ENCODE results near the gene ACOX2. TPM values are rescaled to one million over a fixed set of nuclear protein-coding genes. Genes with fewer than 3 reads are reported as not detected.
A peak's percentile ranks its signal among the peaks of the same experiment; 100 is the strongest.

The ACOX2 gene
- total and polyA plus RNA-seq, 2 of the 13 experiments (the other 11 are each of a cell fraction or from before 2014, with no cell fraction given): 42.6 to 98.5 TPM

DNA sequence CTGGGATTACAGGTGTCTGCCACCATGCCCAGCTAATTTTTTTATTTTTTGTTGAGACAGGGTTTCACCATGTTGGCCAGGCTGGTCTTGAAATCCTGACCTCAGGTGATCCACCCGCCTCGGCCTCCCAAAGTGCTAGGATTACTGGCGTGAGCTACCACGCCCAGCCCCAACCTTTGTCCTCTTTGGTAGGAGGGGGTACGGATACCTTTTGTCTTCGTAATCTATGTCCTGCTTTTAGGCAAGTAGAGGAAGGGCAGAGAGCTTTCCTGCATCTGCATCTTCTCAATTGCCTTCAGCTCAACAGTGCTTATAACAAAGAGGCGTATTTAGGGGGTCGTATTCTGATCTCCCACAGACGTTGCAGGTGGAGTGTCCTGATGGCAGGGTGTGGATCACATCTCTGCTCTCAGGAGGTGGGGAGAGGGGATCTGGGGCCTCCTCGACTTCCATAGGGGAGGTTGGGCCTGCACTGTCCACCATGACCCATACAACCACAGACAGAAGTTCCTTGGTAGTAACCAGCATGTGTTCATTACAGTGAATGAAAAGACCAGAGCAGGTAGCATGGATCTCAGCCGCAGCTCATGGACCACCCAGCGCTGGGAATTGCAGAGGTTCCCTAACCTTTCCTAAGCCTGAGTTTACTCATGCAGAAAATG is 66.5 kb downstream of the ACOX2 start (continued):
- no peak for TF ChIP-seq RBFOX2 (IDR thresholded peaks at IDR 0.05; ENCODE audit: low read depth, low read length)
- TF ChIP-seq, protein P1, sequence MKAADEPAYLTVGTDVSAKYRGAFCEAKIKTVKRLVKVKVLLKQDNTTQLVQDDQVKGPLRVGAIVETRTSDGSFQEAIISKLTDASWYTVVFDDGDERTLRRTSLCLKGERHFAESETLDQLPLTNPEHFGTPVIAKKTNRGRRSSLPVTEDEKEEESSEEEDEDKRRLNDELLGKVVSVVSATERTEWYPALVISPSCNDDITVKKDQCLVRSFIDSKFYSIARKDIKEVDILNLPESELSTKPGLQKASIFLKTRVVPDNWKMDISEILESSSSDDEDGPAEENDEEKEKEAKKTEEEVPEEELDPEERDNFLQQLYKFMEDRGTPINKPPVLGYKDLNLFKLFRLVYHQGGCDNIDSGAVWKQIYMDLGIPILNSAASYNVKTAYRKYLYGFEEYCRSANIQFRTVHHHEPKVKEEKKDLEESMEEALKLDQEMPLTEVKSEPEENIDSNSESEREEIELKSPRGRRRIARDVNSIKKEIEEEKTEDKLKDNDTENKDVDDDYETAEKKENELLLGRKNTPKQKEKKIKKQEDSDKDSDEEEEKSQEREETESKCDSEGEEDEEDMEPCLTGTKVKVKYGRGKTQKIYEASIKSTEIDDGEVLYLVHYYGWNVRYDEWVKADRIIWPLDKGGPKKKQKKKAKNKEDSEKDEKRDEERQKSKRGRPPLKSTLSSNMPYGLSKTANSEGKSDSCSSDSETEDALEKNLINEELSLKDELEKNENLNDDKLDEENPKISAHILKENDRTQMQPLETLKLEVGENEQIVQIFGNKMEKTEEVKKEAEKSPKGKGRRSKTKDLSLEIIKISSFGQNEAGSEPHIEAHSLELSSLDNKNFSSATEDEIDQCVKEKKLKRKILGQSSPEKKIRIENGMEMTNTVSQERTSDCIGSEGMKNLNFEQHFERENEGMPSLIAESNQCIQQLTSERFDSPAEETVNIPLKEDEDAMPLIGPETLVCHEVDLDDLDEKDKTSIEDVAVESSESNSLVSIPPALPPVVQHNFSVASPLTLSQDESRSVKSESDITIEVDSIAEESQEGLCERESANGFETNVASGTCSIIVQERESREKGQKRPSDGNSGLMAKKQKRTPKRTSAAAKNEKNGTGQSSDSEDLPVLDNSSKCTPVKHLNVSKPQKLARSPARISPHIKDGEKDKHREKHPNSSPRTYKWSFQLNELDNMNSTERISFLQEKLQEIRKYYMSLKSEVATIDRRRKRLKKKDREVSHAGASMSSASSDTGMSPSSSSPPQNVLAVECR (CRISPR knock-in tag; IDR thresholded peaks at IDR 0.05; ENCODE audit: borderline replicate concordance): peak; percentile 16; the same call in 1 of the 2 replicates
- no peak for TF ChIP-seq ZNF879 (CRISPR knock-in tag; IDR thresholded peaks at IDR 0.05)
- 0 out of 2 replicates have a peak, but pooled peaks have one; percentile 10 for TF ChIP-seq RARA (CRISPR knock-in tag; IDR thresholded peaks at IDR 0.05)
- TF ChIP-seq, protein P2, sequence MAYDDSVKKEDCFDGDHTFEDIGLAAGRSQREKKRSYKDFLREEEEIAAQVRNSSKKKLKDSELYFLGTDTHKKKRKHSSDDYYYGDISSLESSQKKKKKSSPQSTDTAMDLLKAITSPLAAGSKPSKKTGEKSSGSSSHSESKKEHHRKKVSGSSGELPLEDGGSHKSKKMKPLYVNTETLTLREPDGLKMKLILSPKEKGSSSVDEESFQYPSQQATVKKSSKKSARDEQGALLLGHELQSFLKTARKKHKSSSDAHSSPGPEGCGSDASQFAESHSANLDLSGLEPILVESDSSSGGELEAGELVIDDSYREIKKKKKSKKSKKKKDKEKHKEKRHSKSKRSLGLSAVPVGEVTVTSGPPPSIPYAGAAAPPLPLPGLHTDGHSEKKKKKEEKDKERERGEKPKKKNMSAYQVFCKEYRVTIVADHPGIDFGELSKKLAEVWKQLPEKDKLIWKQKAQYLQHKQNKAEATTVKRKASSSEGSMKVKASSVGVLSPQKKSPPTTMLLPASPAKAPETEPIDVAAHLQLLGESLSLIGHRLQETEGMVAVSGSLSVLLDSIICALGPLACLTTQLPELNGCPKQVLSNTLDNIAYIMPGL (CRISPR knock-in tag; IDR thresholded peaks at IDR 0.05; ENCODE audit: borderline replicate concordance in 1 of 2, low read depth in 1 of 2): 0 out of 4 replicates have a peak, but pooled peaks of 1 of the 2 experiments have one; percentile 1
- TF ChIP-seq, protein P3, sequence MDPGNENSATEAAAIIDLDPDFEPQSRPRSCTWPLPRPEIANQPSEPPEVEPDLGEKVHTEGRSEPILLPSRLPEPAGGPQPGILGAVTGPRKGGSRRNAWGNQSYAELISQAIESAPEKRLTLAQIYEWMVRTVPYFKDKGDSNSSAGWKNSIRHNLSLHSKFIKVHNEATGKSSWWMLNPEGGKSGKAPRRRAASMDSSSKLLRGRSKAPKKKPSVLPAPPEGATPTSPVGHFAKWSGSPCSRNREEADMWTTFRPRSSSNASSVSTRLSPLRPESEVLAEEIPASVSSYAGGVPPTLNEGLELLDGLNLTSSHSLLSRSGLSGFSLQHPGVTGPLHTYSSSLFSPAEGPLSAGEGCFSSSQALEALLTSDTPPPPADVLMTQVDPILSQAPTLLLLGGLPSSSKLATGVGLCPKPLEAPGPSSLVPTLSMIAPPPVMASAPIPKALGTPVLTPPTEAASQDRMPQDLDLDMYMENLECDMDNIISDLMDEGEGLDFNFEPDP (CRISPR knock-in tag; conservative IDR thresholded peaks at IDR 0.05): 0 out of 2 replicates have a peak, but pooled peaks have one; percentile 32
- TF ChIP-seq SP5 (CRISPR knock-in tag; IDR thresholded peaks at IDR 0.05; ENCODE audit: borderline replicate concordance, low read depth): peak; percentile 73
- TF ChIP-seq AKAP8 (CRISPR knock-in tag; IDR thresholded peaks at IDR 0.05): 0 out of 2 replicates have a peak, but pooled peaks have one; percentile 4
- peak; percentile 26; the same call in 1 of the 2 replicates for TF ChIP-seq ZNF460 (CRISPR knock-in tag; IDR thresholded peaks at IDR 0.05; ENCODE audit: borderline replicate concordance)
- 0 out of 2 replicates have a peak, but pooled peaks have one; percentile 20 for TF ChIP-seq FOSL2 (CRISPR knock-in tag; IDR thresholded peaks at IDR 0.05)
- no peak for TF ChIP-seq ZSCAN22 (CRISPR knock-in tag; IDR thresholded peaks at IDR 0.05)
- TF ChIP-seq TAF1 (CRISPR knock-in tag; IDR thresholded peaks at IDR 0.05): peak; percentile 13; the same call in 1 of the 2 replicates
- 0 out of 2 replicates have a peak, but pooled peaks have one; percentile 18 for TF ChIP-seq FLYWCH1 (CRISPR knock-in tag; IDR thresholded peaks at IDR 0.05)
- no peak for TF ChIP-seq MIER2 (CRISPR knock-in tag; IDR thresholded peaks at IDR 0.05)
- TF ChIP-seq SP2 (CRISPR knock-in tag; IDR thresholded peaks at IDR 0.05): peak; percentile 25; the same call in 1 of the 2 replicates
- no peak for TF ChIP-seq NR2F6 (IDR thresholded peaks at IDR 0.05)
- TF ChIP-seq NR2F6 (CRISPR knock-in tag; IDR thresholded peaks at IDR 0.05): peak; percentile 44; the same call in 1 of the 2 replicates
- TF ChIP-seq, protein P4, sequence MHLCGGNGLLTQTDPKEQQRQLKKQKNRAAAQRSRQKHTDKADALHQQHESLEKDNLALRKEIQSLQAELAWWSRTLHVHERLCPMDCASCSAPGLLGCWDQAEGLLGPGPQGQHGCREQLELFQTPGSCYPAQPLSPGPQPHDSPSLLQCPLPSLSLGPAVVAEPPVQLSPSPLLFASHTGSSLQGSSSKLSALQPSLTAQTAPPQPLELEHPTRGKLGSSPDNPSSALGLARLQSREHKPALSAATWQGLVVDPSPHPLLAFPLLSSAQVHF (CRISPR knock-in tag; IDR thresholded peaks at IDR 0.05): no peak
- TF ChIP-seq SOX6 (IDR thresholded peaks at IDR 0.05): no peak
- peak; percentile 65 for TF ChIP-seq SOX6 (CRISPR knock-in tag; IDR thresholded peaks at IDR 0.05)
- TF ChIP-seq ZMYM3 (CRISPR knock-in tag; IDR thresholded peaks at IDR 0.05): 0 out of 2 replicates have a peak, but pooled peaks have one; percentile 11
